ENCODE results near the gene FOLR3. TPM values are rescaled to one million over a fixed set of nuclear protein-coding genes. Genes with fewer than 3 reads are reported as not detected.
"Not testable (repeated sequence)": the region's sequence is repeated elsewhere in the genome, so short reads cannot be mapped to it uniquely, and the experiment has no call there.

FOLR3 gene
- total and polyA plus RNA-seq, 2 of the 4 experiments (the other 2 are of a cell fraction): 0.29 to 0.36 TPM

- H3K4me2 ChIP-seq (ENCODE audit: low read depth, low read length); H3K36me3 ChIP-seq (ENCODE audit: control insufficient read depth, insufficient read depth, low read length); H3K56ac ChIP-seq (ENCODE audit: extremely low read depth, insufficient read depth, low read length); H3K4me3 ChIP-seq (ENCODE audit: insufficient read depth, low read depth, low read length); BruUV-seq (replicated peaks); H3K9ac ChIP-seq (ENCODE audit: low read depth, low read length); H3K4me1 ChIP-seq (ENCODE audit: control insufficient read depth, insufficient read depth, low read length); H3K27ac ChIP-seq (ENCODE audit: insufficient read depth, low read length); dilution Hi-C loops (cut with HindIII; ENCODE audit: low sequenced_read_pairs, unreplicated experiment); H3K27me3 ChIP-seq (ENCODE audit: control insufficient read depth, insufficient read depth, low read length); POLR2A ChIA-PET (ENCODE audit: unreplicated experiment); H4K20me1 ChIP-seq (ENCODE audit: insufficient read depth, low read length); H3K9me1 ChIP-seq (ENCODE audit: insufficient read depth, low read length); DNase-seq; H3K9me3 ChIP-seq (ENCODE audit: control insufficient read depth, insufficient read depth, low read length); H3K79me1 ChIP-seq (ENCODE audit: low read depth in 1 of 2, low read length in 2 of 2); H3K18ac ChIP-seq (ENCODE audit: low read depth, low read length); H4K5ac ChIP-seq (ENCODE audit: low read depth, low read length); H2AK9ac ChIP-seq (replicated peaks; ENCODE audit: low read depth, low read length, poor library complexity): not testable (repeated sequence)
- 0 out of 4 replicates have a peak overlapping the region, but pooled peaks of 1 of the 2 experiments have one; percentile 28 for H4K8ac ChIP-seq (ENCODE audit: low read depth in 2 of 2, low read length in 2 of 2)
- peak; percentile 50 for TF ChIP-seq RAD21 (IDR thresholded peaks at IDR 0.05; ENCODE audit: low read length)
- TF ChIP-seq, protein P1, sequence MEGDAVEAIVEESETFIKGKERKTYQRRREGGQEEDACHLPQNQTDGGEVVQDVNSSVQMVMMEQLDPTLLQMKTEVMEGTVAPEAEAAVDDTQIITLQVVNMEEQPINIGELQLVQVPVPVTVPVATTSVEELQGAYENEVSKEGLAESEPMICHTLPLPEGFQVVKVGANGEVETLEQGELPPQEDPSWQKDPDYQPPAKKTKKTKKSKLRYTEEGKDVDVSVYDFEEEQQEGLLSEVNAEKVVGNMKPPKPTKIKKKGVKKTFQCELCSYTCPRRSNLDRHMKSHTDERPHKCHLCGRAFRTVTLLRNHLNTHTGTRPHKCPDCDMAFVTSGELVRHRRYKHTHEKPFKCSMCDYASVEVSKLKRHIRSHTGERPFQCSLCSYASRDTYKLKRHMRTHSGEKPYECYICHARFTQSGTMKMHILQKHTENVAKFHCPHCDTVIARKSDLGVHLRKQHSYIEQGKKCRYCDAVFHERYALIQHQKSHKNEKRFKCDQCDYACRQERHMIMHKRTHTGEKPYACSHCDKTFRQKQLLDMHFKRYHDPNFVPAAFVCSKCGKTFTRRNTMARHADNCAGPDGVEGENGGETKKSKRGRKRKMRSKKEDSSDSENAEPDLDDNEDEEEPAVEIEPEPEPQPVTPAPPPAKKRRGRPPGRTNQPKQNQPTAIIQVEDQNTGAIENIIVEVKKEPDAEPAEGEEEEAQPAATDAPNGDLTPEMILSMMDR (conservative IDR thresholded peaks at IDR 0.05; ENCODE audit: low read depth, low read length): peak; percentile 33; the same call in 1 of the 2 replicates
- peak overlapping the region; percentile 55 for H2BK5ac ChIP-seq (ENCODE audit: low read depth, low read length, poor library complexity, severe bottlenecking)
- H2AK5ac ChIP-seq (ENCODE audit: low read depth, low read length): peak overlapping the region; percentile 73; the same call in 1 of the 2 replicates
- H2AFZ ChIP-seq (replicated peaks; ENCODE audit: low read length, poor library complexity): peak overlapping the region; percentile 49
- 0 out of 3 replicates have a peak overlapping the region, but pooled peaks have one; percentile 47 for H2BK15ac ChIP-seq (ENCODE audit: low read depth, low read length)
- H3K14ac ChIP-seq (replicated peaks; ENCODE audit: low read depth, low read length): peak overlapping the region; percentile 60; the same call in 1 of the 2 replicates
- CTCF ChIA-PET: interaction anchor here (1.4 kb wide), 1 partner anchor 90 kb away, joined by 3 read pairs; no protein-coding TSS in a partner anchor
- peak overlapping the region; percentile 56; the same call in 1 of the 2 replicates for H3K23ac ChIP-seq (ENCODE audit: low read depth, low read length)
- in situ Hi-C loops (cut with MboI; ENCODE audit: low sequenced_read_pairs) (loop anchor here (5.0 kb wide), 1 partner anchor 159 kb away; no protein-coding TSS in a partner anchor), intact Hi-C loops (cut with micrococcal nuclease) (loop anchor here (1.0 to 5.0 kb wide), 2 partner anchors 39 to 79 kb away; partner anchors contain the start of gene LAMTOR1)
- peak overlapping the region; percentile 88 for H2BK120ac ChIP-seq (ENCODE audit: low read depth, low read length)
- peak; percentile 59 for ATAC-seq (ENCODE audit: low read depth)
- peak overlapping the region; percentile 87 for H2BK20ac ChIP-seq (ENCODE audit: low read depth, low read length)
- peak overlapping the region; percentile 67 for H3K4ac ChIP-seq (ENCODE audit: low read depth, low read length)
- peak overlapping the region; percentile 74 for H4K91ac ChIP-seq (ENCODE audit: insufficient read depth, low read depth, low read length)
- WGBS, 2 experiments (ENCODE audit: extremely low coverage in 2 of 2, insufficient read length in 1 of 2): 71% methylated on average over 1 of the region's 3 CpGs; no CpG with 5 or more reads in 1 of the 2 experiments
Observed at GRCh38 chr11:72181553-72181958, 46.0 kb downstream of the FOLR3 start.

All from IMR-90 (cell line).